ENCODE measurements around the gene PDPK1.

The PDPK1 gene

DNA sequence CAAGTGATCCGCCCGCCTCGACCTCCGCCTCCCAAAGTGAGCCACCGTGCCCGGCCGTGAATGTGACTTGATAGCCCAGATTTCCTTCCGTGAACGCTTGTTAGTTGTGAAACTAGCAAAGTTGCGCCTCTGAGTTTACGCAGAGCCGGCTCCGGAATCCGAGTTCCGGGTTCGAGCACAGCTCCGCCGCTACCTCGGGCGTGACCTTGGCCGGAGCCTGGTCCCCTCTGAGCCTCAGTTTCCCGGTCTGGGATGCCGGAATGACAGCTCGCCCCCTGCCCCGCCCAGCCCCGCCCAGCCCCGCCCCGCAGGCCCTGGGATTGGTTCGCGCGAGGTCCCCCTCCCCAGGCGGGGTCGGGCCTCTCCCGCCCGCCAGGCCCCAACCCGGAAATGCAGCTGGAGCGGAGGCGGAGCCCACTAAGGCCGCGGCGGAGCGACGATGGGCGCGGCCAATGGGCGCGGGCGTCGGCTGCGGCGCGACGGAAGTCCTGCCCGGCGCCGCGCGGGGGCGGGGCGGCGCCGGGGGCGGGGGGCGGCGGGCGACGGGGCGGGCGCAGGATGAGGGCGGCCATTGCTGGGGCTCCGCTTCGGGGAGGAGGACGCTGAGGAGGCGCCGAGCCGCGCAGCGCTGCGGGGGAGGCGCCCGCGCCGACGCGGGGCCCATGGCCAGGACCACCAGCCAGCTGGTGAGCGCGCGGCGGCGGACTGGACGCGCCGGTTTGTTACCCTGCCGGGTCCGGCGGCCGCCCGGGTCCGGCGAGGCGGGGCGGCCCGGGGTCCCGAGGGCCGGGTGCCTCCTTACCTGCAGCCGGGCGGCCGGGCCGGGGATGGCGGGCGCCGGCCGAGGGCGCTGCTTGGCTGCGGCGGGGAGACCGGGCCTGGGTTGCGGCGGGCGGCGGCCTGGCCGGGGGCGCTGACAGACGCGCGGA lies at the start of gene PDPK1:
Gene PDPK1 (plus strand): TSS at position 571 of the 929 bp plus-strand sequence. CDS start 92 bp downstream, at position 663.
- DNase-seq = peak; percentile 93 to 99 (median 95)

DNA sequence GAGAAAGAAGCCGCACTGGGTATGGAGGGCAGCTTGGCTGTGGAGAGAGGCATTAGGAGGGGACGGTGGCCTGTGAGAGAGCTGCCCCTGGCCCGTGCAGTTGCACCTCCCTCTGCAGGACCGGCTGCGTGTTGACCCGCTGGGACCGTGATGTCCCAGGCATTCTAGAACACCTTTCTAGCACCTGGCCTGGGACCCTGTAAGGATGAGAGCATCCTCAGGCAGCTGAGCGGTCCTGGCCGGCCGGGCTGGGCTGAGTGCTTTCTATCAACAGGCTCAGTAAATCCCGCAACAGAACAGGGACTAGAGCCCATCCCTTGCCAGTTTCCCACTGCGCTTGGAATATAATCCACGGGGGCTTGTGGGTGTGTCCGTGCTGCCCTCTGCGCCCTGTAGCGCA lies 48.2 kb upstream of the PDPK1 start:
- DNase-seq = no peak

GRCh38 chr16:2490190-2491105 lies 47.4 kb upstream of the PDPK1 start:
- peak; percentile 65 to 95 (median 79) for DNase-seq

DNA sequence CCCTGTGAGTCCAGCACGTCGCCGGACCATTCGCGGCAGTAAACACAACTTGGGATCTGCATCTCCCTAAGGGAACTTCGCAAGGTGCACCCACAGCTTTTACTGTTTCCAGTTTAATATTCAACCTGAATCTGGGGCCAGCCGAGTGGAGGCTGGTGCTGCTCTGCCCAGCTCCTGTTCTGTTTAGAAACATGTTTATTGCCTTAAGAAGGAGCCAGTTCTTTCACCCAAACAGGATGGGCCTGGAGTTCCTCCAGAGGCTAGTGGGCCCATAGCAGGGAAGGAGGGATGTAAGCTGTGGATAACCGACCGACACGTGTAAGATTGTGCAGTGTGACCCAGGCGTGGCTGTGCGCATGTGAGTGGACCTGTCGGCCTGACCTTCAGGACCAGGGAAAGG lies 45.5 kb upstream of the PDPK1 start:
- DNase-seq = no peak

DNA sequence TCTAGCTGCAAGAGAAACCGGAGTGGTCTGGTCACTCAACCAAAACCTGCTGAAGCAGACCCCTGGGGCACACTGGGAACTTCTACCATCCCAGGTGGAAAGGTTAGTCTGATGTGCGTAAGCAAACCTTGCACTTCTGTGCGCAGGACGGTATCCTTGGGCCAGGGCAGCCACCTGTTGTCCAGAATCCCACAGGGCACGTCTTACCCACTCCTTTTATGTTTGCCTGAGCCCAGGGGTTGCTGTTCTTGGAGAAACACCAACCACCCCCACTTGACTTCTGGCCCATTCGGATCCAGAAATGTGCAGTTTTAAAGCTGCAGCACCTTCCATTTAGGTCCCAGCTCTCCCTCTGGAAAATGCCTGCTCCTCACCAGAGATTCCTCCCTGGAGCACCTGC lies 44.2 kb upstream of the PDPK1 start:
- no peak for DNase-seq

DNA sequence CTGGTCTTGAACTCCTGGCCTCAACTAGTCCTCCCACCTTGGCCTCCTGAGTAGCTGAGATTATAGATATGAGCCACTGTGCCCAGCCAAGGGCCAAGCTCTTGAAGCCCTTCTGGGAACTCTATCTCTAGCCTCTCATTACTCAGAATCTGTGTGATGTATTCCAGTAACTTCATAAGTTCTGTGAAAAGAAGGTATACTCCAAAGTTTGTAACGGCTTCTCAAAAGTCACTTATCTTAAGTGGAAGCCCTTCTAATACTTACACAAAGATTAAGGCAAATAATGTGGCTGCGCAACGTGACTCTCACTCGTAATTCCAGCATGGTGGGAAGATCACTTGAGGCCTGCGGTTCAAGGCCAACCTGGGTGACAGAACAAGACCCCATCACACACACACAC lies 43.2 kb upstream of the PDPK1 start:
- no peak for DNase-seq

GRCh38 chr16:2495041-2495440 lies 42.8 kb upstream of the PDPK1 start:
- no peak for DNase-seq

GRCh38 chr16:2496223-2497115 lies 41.4 kb upstream of the PDPK1 start:
- DNase-seq = no peak

GRCh38 chr16:2497116-2497630 lies 40.6 kb upstream of the PDPK1 start:
- DNase-seq = no peak

DNA sequence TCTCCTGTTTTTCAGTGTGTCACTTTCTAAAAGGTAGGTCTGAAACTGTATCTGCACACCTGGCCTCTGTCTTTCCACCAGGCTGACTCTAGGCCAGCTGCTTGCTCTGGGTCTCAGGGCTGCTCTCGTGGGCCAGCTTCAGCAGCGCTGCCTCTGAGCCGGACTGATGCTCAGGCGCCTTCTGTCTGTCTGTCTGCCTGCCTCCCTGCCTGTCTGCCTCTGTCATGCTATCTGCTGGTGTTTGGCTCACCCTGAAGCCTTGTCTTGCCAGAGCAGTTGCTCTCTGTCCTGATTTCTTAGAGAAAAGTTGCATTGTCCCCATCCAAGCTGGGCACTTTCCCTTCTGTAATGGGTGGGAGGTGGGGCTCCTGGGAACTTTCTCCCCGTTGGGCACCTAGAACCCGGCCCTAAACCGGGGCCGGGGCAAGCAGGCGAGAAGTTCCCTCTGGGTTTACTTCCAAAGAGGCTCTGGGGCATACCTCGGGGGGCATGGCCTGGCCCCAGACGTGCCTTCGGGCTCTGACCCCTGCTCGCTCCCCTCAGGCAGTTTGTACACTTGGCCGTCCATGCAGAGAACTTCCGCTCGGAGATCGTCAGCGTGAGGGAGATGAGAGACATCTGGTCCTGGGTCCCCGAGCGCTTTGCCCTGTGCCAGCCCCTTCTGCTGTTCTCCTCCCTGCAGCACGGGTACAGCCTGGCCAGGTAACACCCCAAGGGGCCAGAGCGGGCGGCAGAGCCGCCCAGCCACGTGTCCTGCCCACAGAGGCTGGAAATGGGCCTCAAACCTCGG lies 39.9 kb upstream of the PDPK1 start:
- no peak for DNase-seq

GRCh38 chr16:2498531-2499253 lies 39.1 kb upstream of the PDPK1 start:
- DNase-seq = no peak

- no peak for DNase-seq
Observed at GRCh38 chr16:2499454-2499853, 38.4 kb upstream of the PDPK1 start.

GRCh38 chr16:2499890-2500429 lies 37.9 kb upstream of the PDPK1 start:
- no peak for DNase-seq

DNA sequence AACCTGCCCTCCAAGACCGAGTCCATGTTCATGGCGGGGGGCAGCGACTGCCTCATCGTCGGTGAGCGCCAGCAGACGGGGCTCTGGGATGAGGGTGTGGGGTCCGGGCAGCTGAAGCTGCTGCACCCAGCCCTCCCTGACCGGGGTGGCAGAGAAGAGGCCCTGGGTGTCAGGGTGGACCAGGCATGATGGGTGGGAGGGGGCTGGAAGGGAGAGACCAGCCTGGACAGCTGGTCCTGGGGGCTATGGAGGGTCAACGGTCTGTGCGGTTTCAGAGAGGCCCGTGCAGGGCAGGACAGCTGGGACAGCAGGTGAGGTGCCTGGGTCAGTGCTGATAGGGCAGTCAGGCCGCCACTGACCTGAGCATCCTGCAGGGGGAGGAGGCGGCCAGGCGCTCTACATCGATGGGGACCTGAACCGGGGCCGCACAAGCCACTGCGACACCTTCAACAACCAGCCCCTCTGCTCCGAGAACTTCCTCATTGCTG lies 37.3 kb upstream of the PDPK1 start:
- no peak for DNase-seq

DNA sequence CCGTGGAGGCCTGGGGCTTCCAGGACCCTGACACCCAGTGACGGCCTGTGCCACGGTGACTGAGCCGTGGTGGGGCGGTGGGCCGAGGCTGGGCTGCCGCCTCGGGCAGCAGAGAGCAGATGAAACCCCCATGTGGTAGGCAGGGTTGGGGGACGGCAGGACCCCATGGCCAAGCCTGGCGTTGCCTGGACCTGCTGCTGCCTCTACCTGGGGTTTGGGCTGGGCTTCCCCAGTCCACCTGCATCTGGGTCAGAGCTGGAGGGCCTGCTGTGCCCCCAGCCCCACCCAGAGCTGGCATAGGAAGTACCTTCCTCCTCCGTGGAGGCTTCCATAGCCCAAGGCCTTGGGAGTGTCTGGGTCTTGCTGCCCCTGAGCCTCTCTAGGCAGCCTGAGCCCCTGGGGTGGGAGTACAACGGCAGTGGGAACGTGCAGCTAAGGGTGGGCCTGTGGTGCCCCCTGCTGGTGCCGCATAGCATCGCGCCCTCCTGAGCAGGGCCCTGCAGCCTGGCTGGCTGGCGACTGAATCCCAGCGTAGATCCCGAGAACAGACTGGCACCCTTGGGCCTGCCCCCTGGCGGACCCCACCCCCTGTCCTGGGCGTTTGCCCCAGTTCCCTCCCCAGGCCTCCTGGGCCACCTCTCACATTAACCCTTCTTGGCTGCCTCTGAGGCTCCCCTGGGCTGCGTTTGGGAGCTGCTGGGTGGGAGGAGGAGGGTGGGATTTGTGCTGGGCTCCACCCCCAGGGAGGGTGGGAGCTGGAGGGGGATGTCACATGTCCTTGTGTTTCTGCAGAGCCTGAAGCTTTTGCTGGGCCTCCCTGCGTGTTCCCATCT lies 36.7 kb upstream of the PDPK1 start:
- peak; percentile 73 to 85 (median 82) for DNase-seq

DNA sequence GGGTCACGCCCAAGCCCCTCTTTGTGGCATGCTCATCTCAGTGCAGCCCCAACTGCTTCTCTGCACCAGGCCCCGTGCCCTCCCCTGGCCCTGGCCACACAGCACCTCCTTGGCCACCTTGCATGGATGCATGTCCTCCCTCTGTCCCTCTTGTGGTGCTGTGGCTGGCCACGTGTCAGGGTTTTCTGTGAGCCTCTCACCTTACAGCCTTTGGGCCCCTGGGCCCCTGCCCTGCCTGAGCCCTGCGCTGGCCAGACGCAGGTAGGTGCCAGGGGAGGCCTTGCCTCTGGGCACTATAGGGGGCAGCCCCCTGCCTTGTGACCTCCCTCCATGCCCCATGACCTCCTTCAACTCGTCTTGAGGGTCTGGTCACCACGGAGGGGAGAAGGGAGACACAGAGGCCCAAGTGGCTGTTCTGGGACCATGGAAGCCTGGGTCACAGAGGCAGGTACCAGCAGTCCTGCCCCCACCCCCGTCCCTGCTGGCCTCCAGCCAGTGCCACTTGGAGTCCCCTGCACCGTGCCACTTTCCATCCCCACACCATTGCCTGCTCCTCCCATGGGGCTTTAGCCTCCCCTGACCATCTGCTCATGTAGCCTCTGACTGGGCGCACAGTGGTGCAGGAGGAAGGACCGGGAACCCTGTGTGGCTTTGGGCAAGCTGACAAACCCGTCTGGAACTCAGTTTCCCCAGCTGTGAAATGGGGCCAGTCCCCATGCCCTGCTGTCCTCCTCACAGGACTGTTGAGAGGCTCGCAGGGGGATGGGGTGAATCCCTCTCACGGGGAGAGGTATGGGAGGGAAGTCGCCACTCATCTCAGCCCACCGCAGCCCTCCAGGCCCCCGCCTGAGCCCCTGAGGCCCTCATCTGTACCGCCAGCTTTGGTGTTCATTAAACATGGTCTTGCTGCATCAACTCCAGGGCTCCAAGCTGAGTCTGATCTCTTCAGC lies 35.6 kb upstream of the PDPK1 start:
- no peak for DNase-seq

- no peak for DNase-seq
Observed at GRCh38 chr16:2505695-2506094, 32.1 kb upstream of the PDPK1 start.

GRCh38 chr16:2507052-2507659 lies 30.7 kb upstream of the PDPK1 start:
- DNase-seq = no peak

All from NCI-H1417 (cell line).